ENCODE data around the gene SNX13.

The SNX13 gene

GRCh38 chr7:17854261-17855047 is 85.8 kb downstream of the SNX13 start:
- no peak overlapping the region for H2AFZ ChIP-seq (ENCODE audit: low read length)
- no peaks in the 10 kb centered on the region for H3K36me3 ChIP-seq (replicated peaks; ENCODE audit: insufficient read depth, low read length)
- H3K4me1 ChIP-seq (ENCODE audit: low read length): no peaks in the 10 kb centered on the region
- no peaks in the 10 kb centered on the region for H3F3A ChIP-seq (ENCODE audit: insufficient read depth, low read length)
- DNase-seq: no peak
- no peak for TF ChIP-seq EZH2phosphoT487 (IDR thresholded peaks at IDR 0.05; ENCODE audit: low read length)
- TF ChIP-seq CTCF (IDR thresholded peaks at IDR 0.05; ENCODE audit: low read length): no peak
- TF ChIP-seq EZH2 (optimal IDR thresholded peaks at IDR 0.05; ENCODE audit: low read depth, low read length): no peak
- H3K9me2 ChIP-seq (replicated peaks; ENCODE audit: insufficient read depth, low read length): no peaks in the 10 kb centered on the region
- H3K79me2 ChIP-seq (ENCODE audit: low read length): no peaks in the 10 kb centered on the region
- no peak overlapping the region for H3K27ac ChIP-seq (ENCODE audit: low read length)
- H3K9ac ChIP-seq (ENCODE audit: low read length): no peak overlapping the region
- H3K4me3 ChIP-seq (ENCODE audit: low read length): no peak overlapping the region
- H3K9me3 ChIP-seq (replicated peaks; ENCODE audit: insufficient read depth, low read length): no peaks in the 10 kb centered on the region
- H4K20me1 ChIP-seq (ENCODE audit: insufficient read depth, low read length): no peaks in the 10 kb centered on the region
- no peak overlapping the region for H3K4me2 ChIP-seq (ENCODE audit: low read depth, low read length)
- no peaks in the 10 kb centered on the region for H3K27me3 ChIP-seq (replicated peaks; ENCODE audit: insufficient read depth, low read length)

- H3K4me1 ChIP-seq (ENCODE audit: low read length): no peaks in the 10 kb centered on the region
- H2AFZ ChIP-seq (ENCODE audit: low read length): no peak overlapping the region
- no peak for DNase-seq
- no peaks in the 10 kb centered on the region for H3K9me3 ChIP-seq (replicated peaks; ENCODE audit: insufficient read depth, low read length)
- H3K9me2 ChIP-seq (replicated peaks; ENCODE audit: insufficient read depth, low read length): no peaks in the 10 kb centered on the region
- no peaks in the 10 kb centered on the region for H3F3A ChIP-seq (ENCODE audit: insufficient read depth, low read length)
- H3K4me2 ChIP-seq (ENCODE audit: low read depth, low read length): no peak overlapping the region
- H3K4me3 ChIP-seq (ENCODE audit: low read length): no peak overlapping the region
- H4K20me1 ChIP-seq (ENCODE audit: insufficient read depth, low read length): no peaks in the 10 kb centered on the region
- no peak overlapping the region for H3K27ac ChIP-seq (ENCODE audit: low read length)
- H3K79me2 ChIP-seq (ENCODE audit: low read length): no peaks in the 10 kb centered on the region
- H3K36me3 ChIP-seq (replicated peaks; ENCODE audit: insufficient read depth, low read length): no peaks in the 10 kb centered on the region
- no peaks in the 10 kb centered on the region for H3K27me3 ChIP-seq (replicated peaks; ENCODE audit: insufficient read depth, low read length)
- H3K9ac ChIP-seq (ENCODE audit: low read length): no peak overlapping the region
- no peak for TF ChIP-seq EZH2 (optimal IDR thresholded peaks at IDR 0.05; ENCODE audit: low read depth, low read length)
- TF ChIP-seq CTCF (IDR thresholded peaks at IDR 0.05; ENCODE audit: low read length): no peak
- no peak for TF ChIP-seq EZH2phosphoT487 (IDR thresholded peaks at IDR 0.05; ENCODE audit: low read length)
Measured at GRCh38 chr7:17852361-17852760, 87.9 kb downstream of the SNX13 start.

DNA sequence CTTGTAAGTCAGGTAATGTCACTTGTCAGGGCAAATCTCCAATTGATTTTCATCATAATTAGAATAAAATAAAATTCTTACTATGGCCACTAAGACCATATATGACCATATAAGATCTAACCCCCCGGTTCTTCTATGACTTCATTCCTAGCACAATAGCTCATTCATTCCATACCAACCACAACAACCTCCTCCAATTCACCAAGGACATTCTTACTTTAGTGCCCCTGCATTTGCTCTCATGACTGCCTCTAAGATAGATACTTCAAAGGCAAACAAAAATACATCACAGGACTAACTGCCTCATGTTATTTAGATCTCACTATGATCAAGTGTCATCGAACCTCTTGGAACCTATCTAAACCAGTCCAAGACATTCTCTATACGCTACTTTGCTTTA is 90.8 kb downstream of the SNX13 start:
- no peak overlapping the region for H3K9ac ChIP-seq (ENCODE audit: low read length)
- no peaks in the 10 kb centered on the region for H3F3A ChIP-seq (ENCODE audit: insufficient read depth, low read length)
- H2AFZ ChIP-seq (ENCODE audit: low read length): no peak overlapping the region
- no peak overlapping the region for H3K4me2 ChIP-seq (ENCODE audit: low read depth, low read length)
- H3K4me3 ChIP-seq (ENCODE audit: low read length): no peak overlapping the region
- 0 out of 2 replicates have a peak, but pooled peaks cover 5% of the 10 kb centered on the region for H3K4me1 ChIP-seq (ENCODE audit: low read length)
- no peaks in the 10 kb centered on the region for H3K79me2 ChIP-seq (ENCODE audit: low read length)
- no peak overlapping the region for H3K27ac ChIP-seq (ENCODE audit: low read length)
- TF ChIP-seq CTCF (IDR thresholded peaks at IDR 0.05; ENCODE audit: low read length): no peak
- TF ChIP-seq EZH2phosphoT487 (IDR thresholded peaks at IDR 0.05; ENCODE audit: low read length): no peak
- TF ChIP-seq EZH2 (optimal IDR thresholded peaks at IDR 0.05; ENCODE audit: low read depth, low read length): no peak
- H4K20me1 ChIP-seq (ENCODE audit: insufficient read depth, low read length): no peaks in the 10 kb centered on the region
- H3K9me2 ChIP-seq (replicated peaks; ENCODE audit: insufficient read depth, low read length): no peaks in the 10 kb centered on the region
- DNase-seq: no peak
- no peaks in the 10 kb centered on the region for H3K9me3 ChIP-seq (replicated peaks; ENCODE audit: insufficient read depth, low read length)
- H3K36me3 ChIP-seq (replicated peaks; ENCODE audit: insufficient read depth, low read length): no peaks in the 10 kb centered on the region; the same call in 1 of the 2 replicates
- H3K27me3 ChIP-seq (replicated peaks; ENCODE audit: insufficient read depth, low read length): no peaks in the 10 kb centered on the region
